Upper lobe of left lung (tissue), 4 donors: Measurements from ENCODE around the gene SH2D4B.

Experiments used
- EP300 ChIP-seq, 4 donors: sonication (generic); formaldehyde crosslinking; IDR thresholded peaks; one replicate each; pipeline ENCODE4 v1.5.1; 2017; ENCODE audit warnings: antibody characterized with exemption in 4 of 4, control low read depth in 2 of 4
- POLR2A ChIP-seq, 4 donors: fragments of 450-650 bp; IDR thresholded peaks; one replicate each; pipeline ENCODE4 v1.5.1; 2016 to 2017; ENCODE audit warnings: antibody characterized with exemption in 4 of 4, mild to moderate bottlenecking in 2 of 4
- POLR2AphosphoS5 ChIP-seq, 2 donors: sonication (generic); formaldehyde crosslinking; IDR thresholded peaks; one replicate each; pipeline ENCODE4 v1.5.1; 2017; ENCODE audit warnings: antibody characterized with exemption in 2 of 2
- TF ChIP-seq, protein P1 (sequence below), 6 experiments: fragments of 450-650 bp in 4 of 6; fragments of 200-600 bp in 2 of 6; sonication (generic) in 2 of 6; IDR thresholded peaks; one replicate each; pipeline ENCODE4 v1.5.1; 2016 to 2019; ENCODE audit warnings: antibody characterized with exemption in 6 of 6

GRCh38 chr10:80545258-80545881 is 7.7 kb downstream of the SH2D4B start:
- TF ChIP-seq, protein P1, sequence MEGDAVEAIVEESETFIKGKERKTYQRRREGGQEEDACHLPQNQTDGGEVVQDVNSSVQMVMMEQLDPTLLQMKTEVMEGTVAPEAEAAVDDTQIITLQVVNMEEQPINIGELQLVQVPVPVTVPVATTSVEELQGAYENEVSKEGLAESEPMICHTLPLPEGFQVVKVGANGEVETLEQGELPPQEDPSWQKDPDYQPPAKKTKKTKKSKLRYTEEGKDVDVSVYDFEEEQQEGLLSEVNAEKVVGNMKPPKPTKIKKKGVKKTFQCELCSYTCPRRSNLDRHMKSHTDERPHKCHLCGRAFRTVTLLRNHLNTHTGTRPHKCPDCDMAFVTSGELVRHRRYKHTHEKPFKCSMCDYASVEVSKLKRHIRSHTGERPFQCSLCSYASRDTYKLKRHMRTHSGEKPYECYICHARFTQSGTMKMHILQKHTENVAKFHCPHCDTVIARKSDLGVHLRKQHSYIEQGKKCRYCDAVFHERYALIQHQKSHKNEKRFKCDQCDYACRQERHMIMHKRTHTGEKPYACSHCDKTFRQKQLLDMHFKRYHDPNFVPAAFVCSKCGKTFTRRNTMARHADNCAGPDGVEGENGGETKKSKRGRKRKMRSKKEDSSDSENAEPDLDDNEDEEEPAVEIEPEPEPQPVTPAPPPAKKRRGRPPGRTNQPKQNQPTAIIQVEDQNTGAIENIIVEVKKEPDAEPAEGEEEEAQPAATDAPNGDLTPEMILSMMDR (IDR thresholded peaks at IDR 0.05): no peak
- TF ChIP-seq EP300 (IDR thresholded peaks at IDR 0.05): no peak
- TF ChIP-seq POLR2A (IDR thresholded peaks at IDR 0.05): no peak
- no peak for TF ChIP-seq POLR2AphosphoS5 (IDR thresholded peaks at IDR 0.05)
